Esophagus muscularis mucosa (tissue), 3 donors: ENCODE measurements around the gene KRT33A.

Experiments
- CTCF ChIP-seq, 3 experiments: fragments of 200-600 bp in 2 of 3; fragments of 450-650 bp in 1 of 3; sonication (generic) in 2 of 3; IDR thresholded peaks; one replicate each; pipeline ENCODE4 v1.5.1; 2017 to 2019; ENCODE audit warnings: antibody characterized with exemption in 3 of 3, mild to moderate bottlenecking in 2 of 3, moderate library complexity in 1 of 3
- POLR2A ChIP-seq: fragments of 450-650 bp; IDR thresholded peaks from one replicate; pipeline ENCODE4 v1.6.1; 2017; ENCODE audit warnings: antibody characterized with exemption, moderate library complexity, mild to moderate bottlenecking, low read depth
- POLR2AphosphoS5 ChIP-seq, 2 donors: sonication (generic); formaldehyde crosslinking; IDR thresholded peaks; one replicate each; pipeline ENCODE4 v1.6.1; 2017; ENCODE audit warnings: antibody characterized with exemption in 2 of 2

- no peak for TF ChIP-seq POLR2A
- no peak for TF ChIP-seq CTCF (IDR thresholded peaks at IDR 0.05)
- TF ChIP-seq POLR2AphosphoS5 (IDR thresholded peaks at IDR 0.05), result no peak
Observed at GRCh38 chr17:41296846-41297245, 53.8 kb downstream of the KRT33A start.
